Naive B cell (primary cell): ENCODE results near the gene GSG1. TPM values are rescaled to one million over a fixed set of nuclear protein-coding genes. Genes with fewer than 3 reads are reported as not detected.
A peak's percentile ranks its signal among the peaks of the same experiment; 100 is the strongest.
"Not testable (repeated sequence)": the region's sequence is repeated elsewhere in the genome, so short reads cannot be mapped to it uniquely, and the experiment has no call there.

Experiments
- ATAC-seq, 2 donors: fragments of 150-1000 bp; cut with Tn5 transposase; 2 replicates each; pipeline ENCODE4 v1.10.0; 2021; ENCODE audit warnings: low read depth in 2 of 2, mild to moderate bottlenecking in 2 of 2, moderate library complexity in 2 of 2
- DNase-seq: peaks from one replicate; pipeline ENCODE4 v3.0.0; 2022
- H3K27ac Mint-ChIP-seq, 6 donors: one replicate each; pipeline ENCODE4 v1.8.0; 2020 to 2022; ENCODE audit warnings: mild to moderate bottlenecking in 6 of 6, mixed read lengths in 6 of 6, moderate library complexity in 5 of 6, inconsistent platforms in 2 of 6
- H3K27me3 Mint-ChIP-seq, 3 donors: one replicate each; pipeline ENCODE4 v1.8.0; 2021 to 2022; ENCODE audit warnings: mixed read lengths in 3 of 3, mild to moderate bottlenecking in 1 of 3
- H3K36me3 Mint-ChIP-seq, 2 donors: one replicate each; pipeline ENCODE4 v1.8.0; 2020 to 2022; ENCODE audit warnings: mixed read lengths in 2 of 2, inconsistent platforms in 1 of 2, mild to moderate bottlenecking in 1 of 2
- H3K4me1 Mint-ChIP-seq, 3 donors: one replicate each; pipeline ENCODE4 v1.8.0; 2020 to 2022; ENCODE audit warnings: mixed read lengths in 3 of 3, inconsistent platforms in 1 of 3, mild to moderate bottlenecking in 1 of 3, moderate library complexity in 1 of 3
- H3K4me3 Mint-ChIP-seq, 8 donors: one replicate each; pipeline ENCODE4 v1.8.0; 2020 to 2022; ENCODE audit warnings: mild to moderate bottlenecking in 8 of 8, mixed read lengths in 8 of 8, moderate library complexity in 8 of 8, inconsistent platforms in 2 of 8
- H3K9me3 Mint-ChIP-seq, 7 donors: one replicate each; pipeline ENCODE4 v1.8.0; 2020 to 2022; ENCODE audit warnings: mixed read lengths in 7 of 7, mild to moderate bottlenecking in 5 of 7, inconsistent platforms in 2 of 7, moderate library complexity in 1 of 7
- polyA plus RNA-seq, 6 donors: library from polyadenylated mRNA; unstranded; fragments of 300-500 nt; fragmentation: Illumina TruSeq; gene quantifications; one replicate each; pipeline ENCODE4 v1.2.3, GENCODE V29; 2021; ENCODE audit warnings: low read depth in 6 of 6

The GSG1 gene
- polyA plus RNA-seq, 6 donors from 2014 or later, result 0.11 to 0.16 TPM; not detected in 4

DNA sequence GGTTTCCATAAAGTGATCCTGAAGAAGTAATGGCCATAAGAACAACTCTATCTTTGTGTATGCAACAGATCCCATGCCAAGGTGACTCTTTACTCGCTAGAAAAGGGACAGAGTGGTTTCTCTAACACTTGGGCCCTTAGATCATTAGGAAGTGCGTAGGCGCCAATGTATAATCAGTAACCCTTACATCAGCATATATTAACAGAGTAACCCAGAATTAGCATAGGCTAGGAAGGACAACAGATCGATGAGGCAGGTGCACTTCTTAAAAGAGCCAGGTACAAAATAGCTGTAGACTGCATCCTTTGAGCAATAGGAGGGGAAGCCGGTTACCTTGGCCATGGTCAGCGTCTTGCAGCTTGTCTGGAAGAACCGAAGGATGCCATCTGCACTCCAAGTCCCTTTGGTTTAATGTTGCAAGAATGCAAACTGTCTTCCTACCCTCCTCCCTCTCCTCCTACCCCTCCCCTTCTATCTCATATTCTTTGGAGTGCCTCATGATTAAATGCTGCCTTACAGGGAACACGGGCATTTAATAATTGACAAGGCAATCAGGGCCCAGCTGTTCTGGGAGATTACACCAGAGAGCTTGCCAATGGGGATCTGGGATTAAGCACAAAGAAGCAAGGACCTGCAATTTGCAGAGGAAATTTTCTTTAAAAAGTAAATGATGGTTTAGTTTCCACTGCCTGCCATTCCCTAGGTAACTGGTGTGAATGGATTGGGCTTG lies 8.0 kb downstream of the GSG1 start:
- Mint-ChIP-seq H3K36me3 (peaks cover 0 to 8% of the 10 kb centered on the region in 2 donors), H3K9me3 (peaks cover 0 to 2% (median 0%) of the 10 kb centered on the region in 7 donors), H3K27me3 (no peaks in the 10 kb centered on the region), H3K4me1 (peaks cover 39 to 42% (median 40%) of the 10 kb centered on the region in 3 donors), H3K4me3 (peak overlapping the region in 1 of 8 donors; percentile 15), H3K27ac (peak overlapping the region in 1 of 6 donors; percentile 66)
- DNase-seq (no peak), ATAC-seq (no peak)

DNA sequence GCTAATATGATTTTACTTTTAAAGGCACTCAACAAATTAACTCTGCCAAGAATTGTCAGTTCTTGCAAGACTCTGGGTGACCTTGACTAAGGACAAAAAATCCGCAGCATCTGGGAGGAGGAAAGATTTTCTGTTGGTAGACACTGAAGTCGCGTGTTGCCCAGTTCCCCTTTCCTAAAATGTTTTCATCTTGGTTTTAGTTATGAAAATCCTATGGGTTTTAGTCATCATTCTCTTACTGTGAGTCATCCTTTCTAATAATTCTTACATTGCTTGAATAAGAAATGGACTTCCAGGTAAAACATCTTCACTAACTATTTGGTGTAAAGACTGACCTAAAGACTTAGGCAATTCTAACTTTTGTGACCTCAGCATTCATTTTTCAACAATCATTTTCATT lies 9.1 kb downstream of the GSG1 start:
- Mint-ChIP-seq H3K4me1 (peaks cover 36 to 42% (median 39%) of the 10 kb centered on the region in 3 donors), H3K36me3 (peaks cover 0 to 8% of the 10 kb centered on the region in 2 donors), H3K9me3 (peaks cover 0 to 2% (median 0%) of the 10 kb centered on the region in 7 donors), H3K4me3 (no peak overlapping the region), H3K27ac (no peak overlapping the region), H3K27me3 (no peaks in the 10 kb centered on the region)
- ATAC-seq (no peak), DNase-seq (no peak)

DNA sequence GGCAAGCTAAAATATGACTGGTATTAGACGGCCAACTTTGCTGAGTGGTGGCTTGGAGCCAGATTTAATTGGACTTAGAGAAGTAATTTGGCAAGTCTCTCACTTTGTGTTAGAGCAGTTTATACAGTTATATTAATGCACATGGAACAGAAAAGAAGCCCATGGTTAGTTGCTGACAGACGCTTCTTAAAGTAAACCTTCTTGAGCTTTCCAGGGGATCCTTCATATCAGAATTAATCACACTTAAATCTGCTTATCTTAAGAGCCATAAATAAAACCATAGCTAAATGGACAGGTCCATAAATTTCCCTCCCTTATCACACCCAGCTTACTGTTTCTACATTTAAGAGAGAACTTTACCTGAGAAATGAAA lies 9.6 kb downstream of the GSG1 start:
- peaks cover 0 to 8% of the 10 kb centered on the region in 2 donors for H3K36me3 Mint-ChIP-seq
- no peak for ATAC-seq
- DNase-seq, result no peak
- H3K9me3 Mint-ChIP-seq, result peaks cover 0 to 2% (median 0%) of the 10 kb centered on the region in 7 donors
- H3K27ac Mint-ChIP-seq, result no peak overlapping the region
- no peaks in the 10 kb centered on the region for H3K27me3 Mint-ChIP-seq
- no peak overlapping the region for H3K4me3 Mint-ChIP-seq
- peaks cover 30 to 42% (median 39%) of the 10 kb centered on the region in 3 donors for H3K4me1 Mint-ChIP-seq

DNA sequence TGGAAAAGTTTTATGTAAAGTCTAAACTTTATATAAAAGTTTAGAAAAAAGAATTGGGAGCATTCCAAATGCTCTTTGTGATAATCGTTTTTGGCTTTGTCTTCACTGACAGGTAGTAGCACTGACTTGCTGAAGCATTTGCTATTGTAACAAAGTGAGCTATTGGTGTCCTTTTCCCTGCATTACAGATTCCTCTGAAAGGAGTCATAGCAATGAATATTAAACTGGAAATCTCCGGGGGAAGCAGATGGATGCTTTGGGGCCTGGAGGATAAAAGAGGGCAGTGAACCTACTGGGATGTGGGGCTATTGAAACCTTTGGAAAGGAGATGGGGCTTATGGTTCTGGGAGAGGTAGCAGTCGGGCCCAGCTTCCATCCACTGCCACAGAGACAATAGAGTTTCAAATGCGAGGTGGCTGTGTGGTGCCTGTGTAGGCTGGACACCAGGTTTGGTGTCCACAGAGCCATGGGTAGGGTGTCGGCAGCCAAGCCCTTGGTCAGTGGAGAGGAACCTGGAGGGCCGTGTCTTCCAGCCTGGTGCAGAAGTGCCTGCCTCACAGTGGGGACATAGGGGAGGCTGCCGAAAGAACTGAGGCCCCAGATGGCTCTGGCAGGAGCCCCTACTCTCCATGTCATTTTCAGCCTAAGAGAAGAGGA lies 10.1 kb downstream of the GSG1 start:
- Mint-ChIP-seq H3K27ac (no peak overlapping the region), H3K4me1 (peaks cover 25 to 41% (median 35%) of the 10 kb centered on the region in 3 donors), H3K9me3 (peaks cover 0 to 2% (median 0%) of the 10 kb centered on the region in 7 donors), H3K27me3 (no peaks in the 10 kb centered on the region), H3K4me3 (no peak overlapping the region), H3K36me3 (peaks cover 0 to 8% of the 10 kb centered on the region in 2 donors)
- ATAC-seq, result no peak
- DNase-seq, result no peak

DNA sequence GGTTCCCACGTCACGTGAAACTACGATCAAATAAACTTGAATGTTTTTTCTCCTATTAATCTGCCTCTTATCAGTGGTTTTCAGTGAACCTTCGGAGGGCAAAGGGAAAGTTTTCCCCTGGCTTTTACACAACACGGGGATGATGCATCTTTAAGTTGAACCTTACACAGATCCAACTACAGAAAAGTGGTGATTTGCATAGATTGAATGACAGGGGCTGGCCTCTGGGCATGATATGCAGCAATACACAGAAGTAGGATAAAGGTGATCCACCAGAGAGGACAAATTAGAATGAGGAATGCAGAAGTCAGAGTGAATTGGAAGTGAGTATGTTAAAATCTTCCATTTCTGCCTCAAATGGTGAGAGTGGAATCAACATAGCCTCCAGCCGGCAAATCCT lies 11.6 kb downstream of the GSG1 start:
- Mint-ChIP-seq H3K27ac (no peak overlapping the region), H3K36me3 (peaks cover 0 to 2% of the 10 kb centered on the region in 2 donors), H3K4me1 (peaks cover 11 to 27% (median 21%) of the 10 kb centered on the region in 3 donors), H3K4me3 (no peak overlapping the region), H3K27me3 (no peaks in the 10 kb centered on the region), H3K9me3 (no peaks in the 10 kb centered on the region)
- ATAC-seq (no peak), DNase-seq (no peak)

DNA sequence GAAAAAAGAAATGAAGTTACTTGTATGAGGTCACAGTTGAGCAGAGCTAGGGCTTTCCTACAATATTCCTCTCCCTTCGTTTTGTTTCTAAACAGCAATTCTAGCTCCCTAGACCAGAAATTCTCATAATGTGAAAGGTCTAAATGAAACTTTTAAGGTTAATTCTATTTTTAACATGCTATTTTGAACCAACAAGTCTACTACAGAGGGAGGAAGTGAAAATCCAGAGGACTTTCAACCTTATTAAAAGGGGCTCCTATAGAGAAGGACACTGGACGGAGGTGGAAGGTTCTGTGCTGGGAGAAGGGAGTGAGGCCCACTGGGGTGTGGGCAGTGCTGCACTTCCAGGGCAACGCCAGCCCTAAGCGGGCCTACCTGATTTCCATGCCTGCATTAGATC lies 13.4 kb downstream of the GSG1 start:
- peak overlapping the region in 4 of 8 donors; percentile 0 to 77 (median 26) for H3K4me3 Mint-ChIP-seq
- no peaks in the 10 kb centered on the region for H3K9me3 Mint-ChIP-seq
- H3K27ac Mint-ChIP-seq, result peak overlapping the region in 3 of 6 donors; percentile 42 to 90 (median 60)
- no peaks in the 10 kb centered on the region for H3K27me3 Mint-ChIP-seq
- H3K4me1 Mint-ChIP-seq, result peaks cover 11 to 27% (median 19%) of the 10 kb centered on the region in 3 donors
- DNase-seq, result no peak
- H3K36me3 Mint-ChIP-seq, result peaks cover 8% of the 10 kb centered on the region in 2 donors
- no peak for ATAC-seq

DNA sequence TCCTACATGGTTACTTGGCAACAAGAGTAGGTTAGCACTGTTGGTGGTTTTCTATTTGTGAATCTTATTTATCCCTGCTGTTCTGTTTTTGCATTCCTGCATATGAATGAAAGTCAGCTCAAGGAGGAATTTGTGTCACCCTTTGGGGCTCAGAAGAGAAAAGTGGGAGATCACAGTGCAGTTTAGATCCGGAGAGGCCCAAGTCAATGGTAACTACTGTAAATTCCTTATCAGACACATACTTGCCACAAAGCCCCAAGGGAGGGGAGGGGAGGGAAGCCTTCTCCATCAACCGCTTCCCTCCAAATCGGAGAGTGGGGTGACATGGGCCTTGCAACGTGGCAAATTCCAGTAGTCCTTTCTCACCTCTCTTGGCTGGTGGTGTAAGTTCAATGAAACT lies 15.0 kb downstream of the GSG1 start:
- H3K4me3 Mint-ChIP-seq, result no peak overlapping the region
- H3K4me1 Mint-ChIP-seq, result peaks cover 11 to 27% (median 19%) of the 10 kb centered on the region in 3 donors
- no peaks in the 10 kb centered on the region for H3K9me3 Mint-ChIP-seq
- H3K27ac Mint-ChIP-seq, result no peak overlapping the region
- H3K27me3 Mint-ChIP-seq, result no peaks in the 10 kb centered on the region
- peaks cover 8 to 16% of the 10 kb centered on the region in 2 donors for H3K36me3 Mint-ChIP-seq
- no peak for DNase-seq
- no peak for ATAC-seq

DNA sequence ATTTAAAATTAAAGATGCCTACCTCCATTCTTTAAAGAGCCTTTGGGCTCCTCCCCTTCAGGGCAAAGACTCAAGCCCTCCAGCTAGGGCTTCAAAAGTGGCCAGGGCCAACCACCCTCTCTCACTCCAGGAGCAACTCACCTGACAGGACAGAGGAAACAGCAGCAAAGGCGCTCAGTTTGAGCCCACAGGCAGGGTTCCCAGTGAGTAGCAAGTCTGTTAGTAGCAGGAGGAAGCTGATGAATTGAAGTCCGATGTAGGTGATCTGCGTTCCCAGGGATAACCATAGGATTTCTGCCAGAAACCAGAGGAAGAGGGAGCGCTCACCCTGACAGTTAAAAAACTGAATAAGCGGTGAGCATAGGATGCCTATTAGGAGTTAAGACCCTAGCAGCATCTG lies 15.7 kb downstream of the GSG1 start:
- no peak for ATAC-seq
- Mint-ChIP-seq H3K27me3 (no peaks in the 10 kb centered on the region), H3K9me3 (no peaks in the 10 kb centered on the region), H3K36me3 (peaks cover 8 to 16% of the 10 kb centered on the region in 2 donors), H3K27ac (no peak overlapping the region), H3K4me3 (no peak overlapping the region), H3K4me1 (peaks cover 11 to 27% (median 19%) of the 10 kb centered on the region in 3 donors)
- no peak for DNase-seq

DNA sequence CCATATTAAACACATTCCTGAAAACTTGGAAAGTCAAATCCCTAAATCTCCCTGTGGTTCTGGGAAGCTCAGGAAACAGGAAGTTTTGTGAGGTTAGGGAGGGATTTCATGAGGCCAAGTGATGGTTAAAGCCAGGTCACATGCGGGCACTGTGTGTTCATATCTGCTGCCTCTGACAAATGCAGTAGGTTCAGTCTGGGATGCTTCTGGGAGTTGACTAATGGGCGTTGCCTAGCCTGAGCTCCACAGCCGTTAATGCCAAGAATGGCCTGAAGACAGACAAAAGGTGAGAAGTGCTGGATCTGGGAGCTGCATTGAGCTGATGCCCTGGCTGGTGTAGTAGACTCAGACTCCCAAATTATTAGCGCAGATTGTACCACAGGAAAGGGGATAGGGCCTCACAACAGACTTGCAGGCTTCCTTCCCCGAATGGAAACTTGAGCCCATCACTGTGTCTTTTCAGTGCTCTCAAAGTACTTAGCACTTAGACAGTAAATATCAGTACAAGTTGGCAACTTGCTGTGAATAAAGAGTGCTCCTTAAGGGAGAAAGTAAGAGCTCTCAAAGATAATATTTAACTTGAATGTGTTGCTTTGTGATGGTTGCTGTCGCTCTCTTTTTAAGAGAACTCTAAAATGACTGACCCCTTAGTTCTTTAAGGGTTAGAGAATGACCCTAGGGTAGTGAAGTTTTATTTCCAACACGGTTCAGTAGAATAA lies 17.3 kb downstream of the GSG1 start:
- Mint-ChIP-seq H3K4me3 (no peak overlapping the region), H3K27me3 (no peaks in the 10 kb centered on the region)

DNA sequence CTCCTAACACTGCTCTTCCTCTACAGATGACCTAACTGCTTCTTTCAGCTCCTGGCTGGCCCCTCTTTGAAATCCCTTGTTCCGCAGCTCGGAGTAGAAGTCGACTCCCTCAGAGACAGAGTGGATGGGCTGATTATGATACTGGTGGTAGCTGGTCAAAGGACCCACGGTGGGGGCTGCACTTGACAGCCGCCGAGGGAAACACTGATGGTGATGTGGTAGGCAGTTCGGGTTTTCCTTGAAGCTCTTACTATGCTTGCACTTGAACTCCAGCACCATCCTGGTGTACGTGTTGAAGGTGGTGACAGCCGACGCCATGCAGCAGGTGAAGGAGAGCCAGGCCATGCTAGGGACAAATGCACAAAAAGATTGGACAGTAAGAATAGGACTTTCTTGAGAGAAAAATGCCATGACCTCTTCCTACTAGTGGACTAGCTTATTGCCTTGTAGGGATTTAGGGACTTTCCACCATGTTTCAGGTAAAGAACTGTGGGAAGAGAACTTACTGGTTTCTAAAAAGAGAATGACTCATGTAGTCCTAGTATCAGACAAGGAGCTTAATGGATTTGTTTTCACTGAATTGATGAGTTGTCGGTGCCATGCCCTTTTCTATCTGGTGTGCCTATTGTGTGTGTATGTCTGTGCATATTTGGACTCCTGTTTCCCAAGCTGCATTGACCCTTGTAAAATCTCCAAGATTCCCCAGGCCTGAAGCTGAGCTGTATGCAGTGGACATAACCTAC lies 18.4 kb downstream of the GSG1 start:
- no peak for ATAC-seq
- Mint-ChIP-seq H3K4me3 (no peak overlapping the region), H3K27ac (peak overlapping the region in 2 of 6 donors; percentile 31 to 71)

More for the DNA sequence above, 17.3 kb downstream of the GSG1 start:
- ATAC-seq (no peak), DNase-seq (no peak)
- Mint-ChIP-seq H3K27ac (peak overlapping the region in 1 of 6 donors; percentile 49), H3K4me1 (peaks cover 10 to 27% (median 19%) of the 10 kb centered on the region in 3 donors), H3K36me3 (peaks cover 14 to 16% of the 10 kb centered on the region in 2 donors), H3K9me3 (no peaks in the 10 kb centered on the region)

DNA sequence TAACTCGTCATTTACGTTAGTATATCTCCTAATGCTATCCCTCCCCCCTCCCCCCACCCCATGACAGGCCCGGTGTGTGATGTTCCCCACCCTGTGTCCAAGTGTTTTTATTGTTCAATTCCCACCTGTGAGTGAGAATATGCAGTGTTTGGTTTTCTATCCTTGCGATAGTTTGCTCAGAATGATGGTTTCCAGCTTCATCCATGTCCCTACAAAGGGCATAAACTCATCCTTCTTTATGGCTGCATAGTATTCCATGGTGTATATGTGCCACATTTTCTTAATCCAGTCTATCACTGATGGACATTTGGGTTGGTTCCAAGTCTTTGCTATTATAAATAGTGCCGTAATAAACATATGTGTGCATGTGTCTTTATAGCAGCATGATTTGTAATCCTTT lies 19.8 kb downstream of the GSG1 start:
- not testable (repeated sequence) for DNase-seq, H3K4me3 Mint-ChIP-seq, H3K27me3 Mint-ChIP-seq, H3K27ac Mint-ChIP-seq, H3K9me3 Mint-ChIP-seq, H3K4me1 Mint-ChIP-seq, ATAC-seq
- H3K36me3 Mint-ChIP-seq, result peaks cover 21 to 24% of the 10 kb centered on the region in 2 donors

More for the DNA sequence above, 18.4 kb downstream of the GSG1 start:
- Mint-ChIP-seq H3K4me1 (peaks cover 3 to 18% (median 13%) of the 10 kb centered on the region in 3 donors), H3K9me3 (no peaks in the 10 kb centered on the region), H3K27me3 (no peaks in the 10 kb centered on the region), H3K36me3 (peaks cover 16 to 21% of the 10 kb centered on the region in 2 donors)
- no peak for DNase-seq

DNA sequence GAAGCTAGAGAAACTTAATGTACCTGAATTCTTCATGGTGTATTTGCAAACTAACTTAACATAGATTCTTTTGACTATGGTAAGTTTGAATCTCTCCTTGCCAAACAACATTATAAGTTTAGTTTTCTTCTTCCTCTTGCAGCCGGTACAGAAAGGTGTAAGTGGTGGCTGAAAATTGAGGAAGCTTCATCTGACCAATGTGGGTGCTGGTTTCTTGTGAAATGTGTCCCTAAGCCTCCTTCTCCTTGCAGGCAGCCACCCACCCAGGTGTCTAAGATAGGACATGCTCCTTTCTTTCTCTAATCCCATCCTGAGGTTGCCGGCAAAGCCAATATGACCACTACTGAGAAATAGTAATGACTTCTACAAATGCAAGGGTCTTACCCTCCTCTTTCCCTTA lies 20.6 kb downstream of the GSG1 start:
- no peaks in the 10 kb centered on the region for H3K27me3 Mint-ChIP-seq
- H3K27ac Mint-ChIP-seq, result peak overlapping the region in 1 of 6 donors; percentile 66
- ATAC-seq (no peak), DNase-seq (no peak)
- no peaks in the 10 kb centered on the region for H3K9me3 Mint-ChIP-seq
- H3K4me1 Mint-ChIP-seq, result no peaks in the 10 kb centered on the region
- peaks cover 21 to 24% of the 10 kb centered on the region in 2 donors for H3K36me3 Mint-ChIP-seq
- H3K4me3 Mint-ChIP-seq, result no peak overlapping the region

DNA sequence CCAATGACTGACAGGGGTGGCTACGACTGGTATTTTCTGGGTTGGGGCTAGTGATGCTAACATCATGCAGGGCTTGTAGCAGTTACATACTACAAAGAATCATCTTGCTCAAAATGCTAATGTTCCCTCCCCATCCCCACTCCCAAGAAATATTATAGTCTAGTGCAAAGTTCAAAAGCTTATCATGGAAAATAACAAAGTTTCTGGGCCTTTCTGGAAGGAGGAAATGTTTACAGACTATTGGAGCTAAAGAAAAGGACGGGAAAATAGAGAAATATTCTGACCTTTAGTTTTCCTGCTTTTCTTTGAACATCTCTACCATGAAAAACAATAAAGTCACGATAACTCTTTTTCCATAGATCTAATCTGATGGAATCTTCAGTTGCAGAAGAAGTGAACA lies 23.2 kb downstream of the GSG1 start:
- peaks cover 14 to 33% of the 10 kb centered on the region in 2 donors for H3K36me3 Mint-ChIP-seq
- DNase-seq, result no peak
- ATAC-seq, result no peak
- H3K27ac Mint-ChIP-seq, result no peak overlapping the region
- no peaks in the 10 kb centered on the region for H3K27me3 Mint-ChIP-seq
- no peaks in the 10 kb centered on the region for H3K9me3 Mint-ChIP-seq
- no peaks in the 10 kb centered on the region for H3K4me1 Mint-ChIP-seq
- H3K4me3 Mint-ChIP-seq, result no peak overlapping the region
